ENCODE measurements around the gene SHC3. TPM values are rescaled to one million over a fixed set of nuclear protein-coding genes. Genes with fewer than 3 reads are reported as not detected.
A peak's percentile ranks its signal among the peaks of the same experiment; 100 is the strongest.

The SHC3 gene
- total RNA-seq, 6 donors from 2014 or later = 11.0 to 22.0 (median 14.0) TPM

- no peaks in the 10 kb centered on the region for H3K27me3 ChIP-seq
- no peaks in the 10 kb centered on the region for H3K9me3 ChIP-seq
- H3K4me3 ChIP-seq = no peak overlapping the region
- ATAC-seq (ENCODE audit: low FRiP score in 2 of 2) (peak in 1 of 2 donors; percentile 50), DNase-seq (no peak)
- 75 to 88% methylated on average over 1 of the region's 1 CpG for WGBS, 2 donors
- no peak overlapping the region for H3K27ac ChIP-seq
- TF ChIP-seq POLR2A (IDR thresholded peaks at IDR 0.05) = no peak
- TF ChIP-seq CTCF (IDR thresholded peaks at IDR 0.05) = no peak
- no peak for TF ChIP-seq POLR2AphosphoS5 (IDR thresholded peaks at IDR 0.05)
- TF ChIP-seq EP300 (IDR thresholded peaks at IDR 0.05) = no peak
- H3K4me1 ChIP-seq = no peaks in the 10 kb centered on the region
- H3K36me3 ChIP-seq = no peaks in the 10 kb centered on the region
Observed at GRCh38 chr9:88980740-88981203, 197.8 kb downstream of the SHC3 start.

- H3K4me1 ChIP-seq = no peaks in the 10 kb centered on the region
- DNase-seq (no peak), ATAC-seq (ENCODE audit: low FRiP score in 2 of 2) (no peak)
- H3K4me3 ChIP-seq = no peak overlapping the region
- H3K9me3 ChIP-seq = no peaks in the 10 kb centered on the region
- TF ChIP-seq POLR2A (IDR thresholded peaks at IDR 0.05) = no peak
- H3K27ac ChIP-seq = no peak overlapping the region
- 78 to 83% methylated on average over 2 of the region's 2 CpGs for WGBS, 2 donors
- H3K27me3 ChIP-seq = no peaks in the 10 kb centered on the region
- no peaks in the 10 kb centered on the region for H3K36me3 ChIP-seq
Observed at GRCh38 chr9:88979791-88980190, 198.8 kb downstream of the SHC3 start.

DNA sequence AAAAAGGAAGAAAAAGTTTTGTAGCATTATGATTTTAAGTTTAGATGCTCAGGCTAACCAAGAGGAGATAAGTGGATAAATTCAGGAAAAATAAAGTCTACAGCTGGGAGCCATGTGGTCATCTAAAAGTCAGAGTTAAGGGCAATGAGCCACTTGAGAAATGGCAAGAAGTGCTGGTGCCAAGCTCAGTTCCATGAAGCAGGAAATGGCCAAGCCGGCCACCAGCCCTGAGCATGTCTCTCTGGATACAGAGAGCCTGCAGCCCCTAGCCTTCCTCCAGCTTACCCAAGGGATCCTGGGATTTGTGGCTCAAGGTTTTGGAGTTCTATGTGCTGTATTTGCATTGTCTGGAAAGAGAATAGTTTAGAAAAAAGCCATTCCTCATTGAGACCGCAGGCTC lies 199.6 kb downstream of the SHC3 start:
- Histone ChIP-seq H3K27me3 (no peaks in the 10 kb centered on the region), H3K27ac (no peak overlapping the region), H3K4me3 (no peak overlapping the region), H3K36me3 (no peaks in the 10 kb centered on the region), H3K9me3 (no peaks in the 10 kb centered on the region), H3K4me1 (no peaks in the 10 kb centered on the region)
- DNase-seq (no peak), ATAC-seq (ENCODE audit: low FRiP score in 2 of 2) (no peak)
- no peak for TF ChIP-seq POLR2AphosphoS5 (IDR thresholded peaks at IDR 0.05)
- WGBS, 2 donors = 71 to 84% methylated on average over 2 of the region's 2 CpGs

GRCh38 chr9:88978034-88978433 lies 200.6 kb downstream of the SHC3 start:
- Histone ChIP-seq H3K4me3 (no peak overlapping the region), H3K27ac (no peak overlapping the region), H3K27me3 (no peaks in the 10 kb centered on the region), H3K4me1 (no peaks in the 10 kb centered on the region), H3K36me3 (no peaks in the 10 kb centered on the region), H3K9me3 (no peaks in the 10 kb centered on the region)
- no peak for TF ChIP-seq CTCF (IDR thresholded peaks at IDR 0.05)
- no peak for TF ChIP-seq POLR2AphosphoS5 (IDR thresholded peaks at IDR 0.05)
- no peak for TF ChIP-seq POLR2A (IDR thresholded peaks at IDR 0.05)
- TF ChIP-seq EP300 (IDR thresholded peaks at IDR 0.05) = no peak
- DNase-seq (no peak), ATAC-seq (ENCODE audit: low FRiP score in 2 of 2) (no peak)
- 66 to 69% methylated on average over 5 of the region's 5 CpGs for WGBS, 2 donors

DNA sequence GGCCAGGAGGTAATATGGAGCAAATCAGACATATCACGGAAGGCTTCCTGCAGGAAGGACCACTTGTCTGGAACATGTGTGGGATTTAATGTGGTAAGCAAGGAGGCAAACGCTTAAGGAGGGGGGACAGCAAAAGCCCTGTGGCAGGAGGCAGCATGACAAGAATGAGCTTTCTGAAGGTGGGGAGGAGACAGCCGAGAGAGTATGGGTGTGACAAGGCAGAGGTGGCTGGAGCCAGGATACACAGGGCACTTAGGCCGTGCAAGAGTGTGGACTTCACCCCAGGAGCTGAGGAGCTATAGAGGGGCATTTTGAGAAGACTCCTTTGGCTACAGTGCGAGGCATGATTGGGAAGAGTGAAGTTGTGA lies 201.7 kb downstream of the SHC3 start:
- H3K36me3 ChIP-seq = no peaks in the 10 kb centered on the region
- H3K4me1 ChIP-seq = no peaks in the 10 kb centered on the region
- H3K27ac ChIP-seq = no peak overlapping the region
- no peaks in the 10 kb centered on the region for H3K9me3 ChIP-seq
- DNase-seq (no peak), ATAC-seq (ENCODE audit: low FRiP score in 2 of 2) (no peak)
- no peaks in the 10 kb centered on the region for H3K27me3 ChIP-seq
- TF ChIP-seq POLR2A (IDR thresholded peaks at IDR 0.05) (no peak), CTCF (IDR thresholded peaks at IDR 0.05) (no peak), EP300 (IDR thresholded peaks at IDR 0.05) (no peak), POLR2AphosphoS5 (IDR thresholded peaks at IDR 0.05) (no peak)
- no peak overlapping the region for H3K4me3 ChIP-seq
- 92% methylated on average over 5 of the region's 5 CpGs for WGBS, 2 donors

GRCh38 chr9:88975966-88976889 lies 202.4 kb downstream of the SHC3 start:
- Histone ChIP-seq H3K4me1 (no peaks in the 10 kb centered on the region), H3K36me3 (no peaks in the 10 kb centered on the region), H3K27ac (no peak overlapping the region), H3K9me3 (no peaks in the 10 kb centered on the region), H3K4me3 (no peak overlapping the region), H3K27me3 (no peaks in the 10 kb centered on the region)
- TF ChIP-seq CTCF (IDR thresholded peaks at IDR 0.05) = no peak
- no peak for TF ChIP-seq EP300 (IDR thresholded peaks at IDR 0.05)
- TF ChIP-seq POLR2AphosphoS5 (IDR thresholded peaks at IDR 0.05) = no peak
- no peak for TF ChIP-seq POLR2A (IDR thresholded peaks at IDR 0.05)
- no peak for ATAC-seq (ENCODE audit: low FRiP score in 2 of 2)
- no peak for DNase-seq
- 68 to 81% methylated on average over 8 of the region's 8 CpGs for WGBS, 2 donors

All from upper lobe of left lung (tissue), 6 donors.